GM12875 (cell line): Measurements from ENCODE around the gene AQP11.
"Not testable (repeated sequence)": the region's sequence is repeated elsewhere in the genome, so short reads cannot be mapped to it uniquely, and the experiment has no call there.

Source experiments
- H3K4me3 ChIP-seq: one replicate; pipeline ENCODE4 v1.5.1; 2011; ENCODE audit warnings: low read depth, low read length, control low read depth
- TF ChIP-seq, protein P1 (sequence below): IDR thresholded peaks from 2 replicates; pipeline ENCODE4 v1.5.1; 2011; ENCODE audit warnings: low read depth, mild to moderate bottlenecking, control low read depth, inconsistent platforms, low read length, moderate library complexity, borderline replicate concordance; ENCODE audit not compliant: insufficient read depth

The AQP11 gene, protein sequence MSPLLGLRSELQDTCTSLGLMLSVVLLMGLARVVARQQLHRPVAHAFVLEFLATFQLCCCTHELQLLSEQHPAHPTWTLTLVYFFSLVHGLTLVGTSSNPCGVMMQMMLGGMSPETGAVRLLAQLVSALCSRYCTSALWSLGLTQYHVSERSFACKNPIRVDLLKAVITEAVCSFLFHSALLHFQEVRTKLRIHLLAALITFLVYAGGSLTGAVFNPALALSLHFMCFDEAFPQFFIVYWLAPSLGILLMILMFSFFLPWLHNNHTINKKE

DNA sequence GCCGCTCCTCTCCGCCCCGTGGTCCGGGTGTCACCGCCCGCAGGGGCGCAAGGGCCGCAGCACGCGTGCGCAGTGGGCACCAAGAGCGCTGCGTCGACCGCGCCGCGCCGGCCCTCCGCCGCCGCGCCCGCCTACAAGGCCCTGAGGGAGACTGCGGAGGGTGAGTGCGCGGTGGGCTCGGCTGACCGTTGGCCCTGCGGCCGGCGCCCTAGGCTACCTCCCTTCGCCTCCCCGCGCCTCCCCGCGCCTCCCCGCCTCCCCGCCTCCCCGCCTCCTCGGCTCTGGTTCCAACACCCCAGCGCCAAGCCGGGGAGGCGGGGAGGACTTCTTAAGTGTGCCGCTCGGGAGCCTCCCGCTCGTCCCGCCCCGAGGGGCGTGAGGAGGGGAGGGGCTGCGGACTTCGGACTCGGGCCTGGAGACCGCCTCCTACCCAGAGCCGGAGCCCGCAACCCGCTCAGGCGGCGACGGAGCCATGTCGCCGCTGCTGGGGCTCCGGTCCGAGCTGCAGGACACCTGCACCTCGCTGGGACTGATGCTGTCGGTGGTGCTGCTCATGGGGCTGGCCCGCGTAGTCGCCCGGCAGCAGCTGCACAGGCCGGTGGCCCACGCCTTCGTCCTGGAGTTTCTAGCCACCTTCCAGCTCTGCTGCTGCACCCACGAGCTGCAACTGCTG is at the start of gene AQP11:
Gene AQP11 (plus strand): TSS at position 433 of the 673 bp plus-strand sequence. CDS start 40 bp downstream, at position 473.
- peak within 1 kb of the TSS; percentile 76 for H3K4me3 ChIP-seq
- TF ChIP-seq, protein P1, sequence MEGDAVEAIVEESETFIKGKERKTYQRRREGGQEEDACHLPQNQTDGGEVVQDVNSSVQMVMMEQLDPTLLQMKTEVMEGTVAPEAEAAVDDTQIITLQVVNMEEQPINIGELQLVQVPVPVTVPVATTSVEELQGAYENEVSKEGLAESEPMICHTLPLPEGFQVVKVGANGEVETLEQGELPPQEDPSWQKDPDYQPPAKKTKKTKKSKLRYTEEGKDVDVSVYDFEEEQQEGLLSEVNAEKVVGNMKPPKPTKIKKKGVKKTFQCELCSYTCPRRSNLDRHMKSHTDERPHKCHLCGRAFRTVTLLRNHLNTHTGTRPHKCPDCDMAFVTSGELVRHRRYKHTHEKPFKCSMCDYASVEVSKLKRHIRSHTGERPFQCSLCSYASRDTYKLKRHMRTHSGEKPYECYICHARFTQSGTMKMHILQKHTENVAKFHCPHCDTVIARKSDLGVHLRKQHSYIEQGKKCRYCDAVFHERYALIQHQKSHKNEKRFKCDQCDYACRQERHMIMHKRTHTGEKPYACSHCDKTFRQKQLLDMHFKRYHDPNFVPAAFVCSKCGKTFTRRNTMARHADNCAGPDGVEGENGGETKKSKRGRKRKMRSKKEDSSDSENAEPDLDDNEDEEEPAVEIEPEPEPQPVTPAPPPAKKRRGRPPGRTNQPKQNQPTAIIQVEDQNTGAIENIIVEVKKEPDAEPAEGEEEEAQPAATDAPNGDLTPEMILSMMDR, result no peak

DNA sequence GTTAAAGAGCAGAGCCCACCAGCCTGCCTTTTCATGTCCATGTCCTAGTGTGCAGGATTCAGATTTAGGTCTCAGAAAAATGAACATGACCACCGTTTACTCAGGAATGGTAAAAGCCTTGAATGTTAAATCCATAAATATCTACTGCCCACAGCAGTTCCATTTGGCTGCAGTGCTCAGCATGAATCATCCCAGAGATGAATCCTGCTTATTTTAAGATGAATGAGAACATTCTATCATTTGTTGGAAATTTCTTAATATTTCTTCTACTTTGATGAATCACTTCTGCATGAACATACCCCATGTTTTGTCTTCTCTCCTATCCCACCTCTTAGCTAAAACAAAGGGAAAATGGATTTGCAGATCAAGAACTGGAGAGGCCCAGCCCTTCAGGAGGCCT is 47.5 kb upstream of the AQP11 start:
- TF ChIP-seq, protein P1, result no peak
- no peak overlapping the region for H3K4me3 ChIP-seq

DNA sequence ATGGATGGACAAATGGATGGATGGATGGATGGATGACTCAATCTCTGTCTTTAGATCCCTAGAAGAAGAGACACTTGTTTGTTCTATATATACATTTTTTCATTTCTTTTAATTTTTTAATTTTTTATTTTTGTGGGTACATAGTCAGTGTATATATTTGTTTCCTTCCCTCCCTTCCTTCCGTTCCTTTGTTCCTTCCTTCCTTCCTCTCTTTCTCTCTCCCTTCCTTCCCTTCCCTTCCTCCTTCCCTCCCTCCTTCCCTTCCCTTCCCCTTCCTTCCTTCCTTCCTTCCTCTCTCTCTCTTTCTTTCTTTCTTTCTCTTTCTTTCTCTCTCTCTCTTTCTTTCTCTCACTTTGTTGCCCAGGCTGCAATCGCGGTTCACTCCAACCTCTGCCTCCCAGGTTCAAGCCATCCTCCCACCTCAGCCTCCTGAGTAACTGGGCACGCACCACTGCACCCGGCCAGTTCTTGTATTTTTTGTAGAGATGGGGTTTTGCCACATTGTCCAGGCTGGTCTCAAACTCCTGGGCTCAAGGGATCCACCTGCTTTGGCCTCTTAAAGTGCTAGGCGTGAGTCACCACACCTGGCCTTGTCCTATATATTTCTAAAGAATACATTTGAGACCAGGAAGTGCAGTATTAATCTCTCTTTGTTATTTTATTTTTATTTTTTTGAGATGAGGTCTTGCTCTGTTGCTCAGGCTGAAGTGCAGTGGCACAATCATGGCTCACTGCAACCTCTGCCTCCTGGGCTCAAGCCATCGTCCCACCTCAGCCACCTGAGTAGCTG is 42.5 kb upstream of the AQP11 start:
- TF ChIP-seq, protein P1, result no peak
- H3K4me3 ChIP-seq, result no peak overlapping the region

DNA sequence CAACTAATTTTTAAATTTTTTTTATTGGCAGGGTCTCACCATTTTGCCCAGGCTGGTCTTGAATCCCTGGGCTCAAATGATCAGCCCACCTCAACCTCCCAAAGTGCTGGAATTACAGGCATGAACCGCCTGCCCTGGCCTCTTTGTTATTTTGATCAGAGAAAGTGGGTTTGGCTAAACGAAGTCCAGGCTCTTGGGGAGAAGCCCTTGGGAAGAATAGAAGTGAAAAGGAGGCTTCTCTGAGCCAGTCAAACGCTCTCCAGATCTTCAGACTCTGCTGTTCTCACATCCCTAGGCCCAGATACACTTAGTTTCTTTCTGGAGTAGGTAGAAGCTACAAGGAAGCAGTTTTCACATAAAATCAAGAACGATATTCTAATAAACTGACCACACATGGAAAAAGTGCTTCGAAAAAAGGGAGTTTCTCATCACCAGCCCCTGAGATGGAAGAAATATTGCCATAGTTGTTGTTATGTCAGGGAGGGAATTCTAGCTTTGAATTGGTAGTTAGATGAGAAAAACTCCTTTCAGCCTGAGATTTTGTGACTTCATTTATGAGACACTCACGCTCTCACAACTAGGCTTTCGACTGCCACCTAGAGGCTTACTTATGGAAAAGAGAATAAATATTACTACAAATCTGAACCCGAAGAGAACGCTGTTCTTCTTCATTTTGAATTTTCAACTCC is 41.7 kb upstream of the AQP11 start:
- no peak overlapping the region for H3K4me3 ChIP-seq
- TF ChIP-seq, protein P1, result peak; percentile 44; the same call in 1 of the 2 replicates

DNA sequence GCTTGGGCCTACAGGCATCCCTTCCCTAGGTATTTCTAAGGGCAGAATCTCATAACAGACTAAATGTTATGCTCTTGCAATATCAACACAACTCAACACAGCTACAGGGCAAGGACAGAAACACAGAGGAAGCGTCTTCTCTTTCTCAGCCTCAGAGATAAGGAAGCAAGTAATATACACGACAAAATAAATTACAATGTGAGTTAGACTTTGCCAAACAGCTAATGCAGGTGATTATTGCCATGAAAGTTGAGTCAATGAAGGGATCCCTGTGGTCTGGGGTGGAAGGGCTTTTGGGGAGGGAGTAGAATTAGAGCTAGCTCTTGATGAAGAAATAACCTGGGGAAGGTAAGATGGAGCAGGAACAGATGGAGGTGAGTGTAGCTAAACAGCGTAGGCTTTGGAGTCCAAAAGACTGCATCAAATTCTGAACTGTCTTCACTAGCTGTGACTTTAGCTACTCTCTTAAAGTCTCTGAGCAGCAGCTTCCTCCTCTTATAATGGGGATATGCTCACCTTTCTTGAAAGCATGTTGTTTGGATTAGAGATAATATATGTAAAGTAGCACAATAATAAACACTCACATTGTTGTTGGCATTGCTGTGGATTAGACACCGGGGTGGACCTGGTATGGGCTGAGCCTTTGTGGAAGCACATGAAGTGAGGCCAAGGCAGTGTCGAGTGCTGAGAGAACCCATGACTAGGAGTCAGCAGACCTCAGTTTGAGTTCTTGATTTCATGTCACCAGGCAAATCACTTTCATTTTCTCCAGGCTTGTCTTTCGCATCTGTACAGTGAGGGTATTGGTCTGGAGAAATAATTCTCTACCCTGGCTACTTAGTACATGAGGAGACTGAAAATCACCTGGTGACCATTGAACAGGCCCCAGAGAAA is 41.0 kb upstream of the AQP11 start:
- TF ChIP-seq, protein P1, result no peak
- no peak overlapping the region for H3K4me3 ChIP-seq

DNA sequence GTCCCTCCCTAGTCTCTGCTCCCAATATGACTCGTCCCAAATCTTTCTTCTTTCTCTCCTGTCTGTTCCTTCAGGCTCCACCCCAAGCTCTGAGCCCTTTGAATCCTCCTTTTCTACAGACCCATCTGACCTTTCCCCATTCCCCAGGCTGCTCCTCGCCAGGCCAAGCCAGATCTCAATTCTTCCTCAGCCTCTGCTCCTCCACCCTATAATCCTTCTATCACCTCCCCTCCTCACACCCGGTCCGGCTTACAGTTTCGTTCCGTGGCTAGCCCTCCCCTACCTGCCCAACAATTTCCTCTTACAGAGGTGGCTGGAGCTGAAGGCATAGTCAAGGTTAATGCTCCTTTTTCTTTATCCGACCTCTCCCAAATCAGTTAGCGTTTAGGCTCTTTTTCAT is 38.3 kb upstream of the AQP11 start:
- H3K4me3 ChIP-seq, result not testable (repeated sequence)
